ENCODE results near the gene CCDC33.

Gene CCDC33

GRCh38 chr15:74312445-74313007 is 76.4 kb downstream of the CCDC33 start:
- H4K20me1 ChIP-seq (ENCODE audit: insufficient read depth, low read length) = peaks cover 3% of the 10 kb centered on the region; the same call in 1 of the 2 replicates
- TF ChIP-seq EZH2 (IDR thresholded peaks at IDR 0.05; ENCODE audit: borderline replicate concordance, low read depth, low read length, severe bottlenecking) (no peak), CTCF (IDR thresholded peaks at IDR 0.05; ENCODE audit: borderline replicate concordance, extremely low read depth, low read length, poor library complexity, severe bottlenecking) (no peak)
- DNase-seq (no peak), ATAC-seq (ENCODE audit: insufficient read depth, low read depth) (no peak)
- no peaks in the 10 kb centered on the region for H3K27me3 ChIP-seq (ENCODE audit: insufficient read depth, low read length, poor library complexity)
- no peaks in the 10 kb centered on the region for H3K9me3 ChIP-seq (ENCODE audit: insufficient read depth, low read length, severe bottlenecking)
- no peak overlapping the region for H3K9ac ChIP-seq (ENCODE audit: low read depth, low read length)
- no peak overlapping the region for H3K4me2 ChIP-seq (ENCODE audit: insufficient read depth, low read length)
- no peaks in the 10 kb centered on the region for H3K79me2 ChIP-seq (ENCODE audit: insufficient read depth, low read length)
- no peak overlapping the region for H2AFZ ChIP-seq (ENCODE audit: low read depth, low read length)
- no peaks in the 10 kb centered on the region for H3K36me3 ChIP-seq (ENCODE audit: insufficient read depth, low read length)
- no peaks in the 10 kb centered on the region for H3K4me1 ChIP-seq (ENCODE audit: insufficient read depth, low read length)
- no peak overlapping the region for H3K4me3 ChIP-seq (ENCODE audit: low read depth in 1 of 2, low read length in 2 of 2)
- H3K27ac ChIP-seq (ENCODE audit: low read length) = no peak overlapping the region

GRCh38 chr15:74313889-74314288 is 77.8 kb downstream of the CCDC33 start:
- no peak for TF ChIP-seq CTCF (IDR thresholded peaks at IDR 0.05; ENCODE audit: borderline replicate concordance, extremely low read depth, low read length, poor library complexity, severe bottlenecking)
- TF ChIP-seq EZH2 (IDR thresholded peaks at IDR 0.05; ENCODE audit: borderline replicate concordance, low read depth, low read length, severe bottlenecking) = no peak
- Histone ChIP-seq H4K20me1 (ENCODE audit: insufficient read depth, low read length) (peaks cover 3% of the 10 kb centered on the region; the same call in 1 of the 2 replicates), H3K36me3 (ENCODE audit: insufficient read depth, low read length) (no peaks in the 10 kb centered on the region), H3K4me2 (ENCODE audit: insufficient read depth, low read length) (no peak overlapping the region), H3K27me3 (ENCODE audit: insufficient read depth, low read length, poor library complexity) (no peaks in the 10 kb centered on the region), H2AFZ (ENCODE audit: low read depth, low read length) (no peak overlapping the region), H3K9ac (ENCODE audit: low read depth, low read length) (no peak overlapping the region), H3K27ac (ENCODE audit: low read length) (no peak overlapping the region), H3K9me3 (ENCODE audit: insufficient read depth, low read length, severe bottlenecking) (no peaks in the 10 kb centered on the region), H3K79me2 (ENCODE audit: insufficient read depth, low read length) (no peaks in the 10 kb centered on the region), H3K4me1 (ENCODE audit: insufficient read depth, low read length) (no peaks in the 10 kb centered on the region), H3K4me3 (ENCODE audit: low read depth in 1 of 2, low read length in 2 of 2) (no peak overlapping the region)
- no peak for DNase-seq
- no peak for ATAC-seq (ENCODE audit: insufficient read depth, low read depth)

- no peak for ATAC-seq (ENCODE audit: insufficient read depth, low read depth)
- Histone ChIP-seq H2AFZ (ENCODE audit: low read depth, low read length) (no peak overlapping the region), H4K20me1 (ENCODE audit: insufficient read depth, low read length) (peaks cover 3% of the 10 kb centered on the region; the same call in 1 of the 2 replicates)
Measured at GRCh38 chr15:74314795-74315438, 78.8 kb downstream of the CCDC33 start.

More at GRCh38 chr15:74314795-74315438, 78.8 kb downstream of the CCDC33 start:
- no peak for TF ChIP-seq EZH2 (IDR thresholded peaks at IDR 0.05; ENCODE audit: borderline replicate concordance, low read depth, low read length, severe bottlenecking)
- no peak for TF ChIP-seq CTCF (IDR thresholded peaks at IDR 0.05; ENCODE audit: borderline replicate concordance, extremely low read depth, low read length, poor library complexity, severe bottlenecking)
- H3K27ac ChIP-seq (ENCODE audit: low read length) = no peak overlapping the region
- H3K27me3 ChIP-seq (ENCODE audit: insufficient read depth, low read length, poor library complexity) = no peaks in the 10 kb centered on the region
- no peak overlapping the region for H3K4me2 ChIP-seq (ENCODE audit: insufficient read depth, low read length)
- peak; percentile 18 for DNase-seq
- no peaks in the 10 kb centered on the region for H3K36me3 ChIP-seq (ENCODE audit: insufficient read depth, low read length)
- no peaks in the 10 kb centered on the region for H3K79me2 ChIP-seq (ENCODE audit: insufficient read depth, low read length)
- H3K4me3 ChIP-seq (ENCODE audit: low read depth in 1 of 2, low read length in 2 of 2) = no peak overlapping the region
- H3K9ac ChIP-seq (ENCODE audit: low read depth, low read length) = no peak overlapping the region
- H3K4me1 ChIP-seq (ENCODE audit: insufficient read depth, low read length) = no peaks in the 10 kb centered on the region
- H3K9me3 ChIP-seq (ENCODE audit: insufficient read depth, low read length, severe bottlenecking) = no peaks in the 10 kb centered on the region

All from DND-41 (cell line).